Measurements from ENCODE around the gene LRIT2.
A peak's percentile ranks its signal among the peaks of the same experiment; 100 is the strongest.

Gene LRIT2, protein sequence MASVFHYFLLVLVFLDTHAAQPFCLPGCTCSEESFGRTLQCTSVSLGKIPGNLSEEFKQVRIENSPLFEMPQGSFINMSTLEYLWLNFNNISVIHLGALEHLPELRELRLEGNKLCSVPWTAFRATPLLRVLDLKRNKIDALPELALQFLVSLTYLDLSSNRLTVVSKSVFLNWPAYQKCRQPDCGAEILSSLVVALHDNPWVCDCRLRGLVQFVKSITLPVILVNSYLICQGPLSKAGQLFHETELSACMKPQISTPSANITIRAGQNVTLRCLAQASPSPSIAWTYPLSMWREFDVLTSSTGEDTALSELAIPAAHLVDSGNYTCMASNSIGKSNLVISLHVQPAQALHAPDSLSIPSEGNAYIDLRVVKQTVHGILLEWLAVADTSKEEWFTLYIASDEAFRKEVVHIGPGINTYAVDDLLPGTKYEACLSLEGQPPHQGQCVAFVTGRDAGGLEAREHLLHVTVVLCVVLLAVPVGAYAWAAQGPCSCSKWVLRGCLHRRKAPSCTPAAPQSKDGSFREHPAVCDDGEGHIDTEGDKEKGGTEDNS

GRCh38 chr10:84225427-84226173 lies at the start of gene LRIT2:
Gene LRIT2 (minus strand): TSS chr10:84225544. CDS start chr10:84225520, 24 bp downstream.
- DNase-seq (ENCODE audit: low read depth in 2 of 2), result no peak

- DNase-seq (ENCODE audit: low read depth in 2 of 2), result no peak
Measured at GRCh38 chr10:84270708-84271107, 45.4 kb upstream of the LRIT2 start.

- no peak for DNase-seq (ENCODE audit: low read depth in 2 of 2)
Measured at GRCh38 chr10:84269773-84270172, 44.4 kb upstream of the LRIT2 start.

- DNase-seq (ENCODE audit: low read depth in 2 of 2), result no peak
Measured at GRCh38 chr10:84269162-84269561, 43.8 kb upstream of the LRIT2 start.

DNA sequence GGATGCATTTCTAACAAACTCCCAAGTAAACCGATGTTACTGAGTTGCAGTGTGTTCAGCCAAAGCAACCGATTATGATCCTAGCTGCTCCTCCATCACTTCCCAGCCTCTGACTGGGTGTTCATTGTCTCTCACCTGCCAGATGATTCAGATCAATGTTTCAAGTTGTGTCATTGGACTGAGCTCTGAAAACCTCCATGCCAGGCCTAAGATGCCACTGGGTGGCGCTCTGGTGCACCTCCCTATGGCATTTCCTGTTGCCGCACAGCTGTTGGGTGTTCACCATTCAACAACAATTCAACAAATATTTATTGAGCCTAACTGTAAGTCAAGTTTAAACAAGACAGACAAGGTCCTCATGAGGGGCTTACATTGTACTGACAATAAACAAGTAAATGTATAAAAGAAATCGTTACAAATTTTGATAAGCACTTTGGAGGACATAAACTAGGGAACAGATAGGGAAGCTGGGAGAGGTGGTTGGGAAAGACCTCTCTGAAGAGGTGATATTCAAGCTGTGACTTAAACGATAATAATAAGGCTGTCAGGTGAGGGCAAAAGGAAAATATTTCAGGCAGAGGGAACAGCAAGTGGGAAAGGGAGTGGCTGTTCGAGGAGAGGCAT lies 42.3 kb upstream of the LRIT2 start:
- DNase-seq (ENCODE audit: low read depth in 2 of 2), result peak; percentile 59 to 76

DNA sequence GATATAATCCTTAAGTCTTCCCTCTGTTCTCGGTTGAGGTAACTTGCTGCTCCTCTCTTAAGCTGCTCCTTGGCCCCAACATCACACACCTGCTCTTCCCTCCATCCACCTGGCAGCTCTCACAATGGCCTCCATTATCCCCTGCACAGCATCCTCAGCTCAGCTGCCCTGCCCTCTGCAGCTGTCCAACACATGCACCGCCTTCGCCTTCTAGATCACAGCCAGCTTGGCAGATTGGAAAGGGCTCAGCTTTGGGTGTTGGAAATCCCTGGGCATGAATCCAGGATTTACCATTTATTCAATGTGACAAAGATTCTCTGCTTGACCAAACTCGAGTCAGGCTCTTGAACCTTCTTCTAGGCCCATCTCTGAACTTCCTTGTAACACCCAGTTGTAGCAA lies 40.1 kb upstream of the LRIT2 start:
- no peak for DNase-seq (ENCODE audit: low read depth in 2 of 2)

- DNase-seq (ENCODE audit: low read depth in 2 of 2), result peak; percentile 46 to 51
Measured at GRCh38 chr10:84264611-84265141, 39.3 kb upstream of the LRIT2 start.

DNA sequence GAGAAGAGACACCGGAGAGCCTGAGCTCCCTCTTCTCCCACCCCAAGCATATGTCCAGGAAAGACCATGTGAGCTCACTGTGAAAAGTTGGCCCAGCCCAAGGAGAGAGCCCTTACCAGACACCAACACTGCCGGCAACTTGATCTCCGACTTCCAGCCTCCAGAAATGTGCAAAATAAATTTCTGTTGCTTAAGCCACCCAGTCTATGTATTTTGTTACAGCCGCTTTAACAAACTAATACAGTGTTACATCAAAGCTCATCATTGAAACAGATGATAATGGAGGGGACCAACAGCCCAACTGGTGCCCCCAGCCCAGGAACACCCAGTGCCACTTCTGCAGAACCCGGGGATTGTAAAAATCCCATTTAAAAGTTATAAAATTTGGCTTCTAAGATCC lies 38.4 kb upstream of the LRIT2 start:
- DNase-seq (ENCODE audit: low read depth in 2 of 2), result no peak

- no peak for DNase-seq (ENCODE audit: low read depth in 2 of 2)
Measured at GRCh38 chr10:84262190-84262956, 37.0 kb upstream of the LRIT2 start.

DNA sequence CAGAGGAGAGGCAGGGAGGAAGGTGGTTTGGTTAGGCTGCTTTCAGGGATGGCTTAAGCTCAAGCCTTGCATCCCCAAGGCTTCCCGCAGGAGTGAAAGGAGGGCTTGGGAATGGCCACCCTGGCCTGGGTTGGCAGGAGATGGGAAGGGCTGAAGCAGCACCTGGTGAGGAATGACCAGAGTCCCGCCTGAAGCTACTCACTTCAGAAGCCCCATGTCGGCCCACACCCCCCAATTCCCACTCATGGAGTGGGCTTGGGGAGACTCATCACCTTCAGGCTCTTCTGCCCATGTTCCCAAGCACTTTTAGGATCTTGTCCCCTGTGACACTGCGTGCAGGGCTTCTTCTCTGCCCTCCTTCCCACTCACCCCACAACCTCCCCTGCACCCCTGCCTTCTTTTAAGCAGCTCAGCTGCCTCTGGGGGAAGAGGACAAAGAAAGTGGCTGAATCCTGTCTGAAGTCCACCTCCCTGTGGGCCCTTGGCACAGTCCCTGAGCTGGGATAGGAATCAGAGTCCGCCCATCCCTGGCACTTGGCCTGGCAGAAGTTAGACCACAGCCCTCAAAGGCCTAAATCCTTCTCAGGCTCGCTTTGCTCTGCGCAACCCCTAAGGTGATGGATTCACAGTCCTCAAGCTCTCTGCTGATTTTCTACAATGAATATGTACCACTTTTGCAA lies 36.0 kb upstream of the LRIT2 start:
- DNase-seq (ENCODE audit: low read depth in 2 of 2), result no peak

- DNase-seq (ENCODE audit: low read depth in 2 of 2), result no peak
Measured at GRCh38 chr10:84258034-84258695, 32.8 kb upstream of the LRIT2 start.

DNA sequence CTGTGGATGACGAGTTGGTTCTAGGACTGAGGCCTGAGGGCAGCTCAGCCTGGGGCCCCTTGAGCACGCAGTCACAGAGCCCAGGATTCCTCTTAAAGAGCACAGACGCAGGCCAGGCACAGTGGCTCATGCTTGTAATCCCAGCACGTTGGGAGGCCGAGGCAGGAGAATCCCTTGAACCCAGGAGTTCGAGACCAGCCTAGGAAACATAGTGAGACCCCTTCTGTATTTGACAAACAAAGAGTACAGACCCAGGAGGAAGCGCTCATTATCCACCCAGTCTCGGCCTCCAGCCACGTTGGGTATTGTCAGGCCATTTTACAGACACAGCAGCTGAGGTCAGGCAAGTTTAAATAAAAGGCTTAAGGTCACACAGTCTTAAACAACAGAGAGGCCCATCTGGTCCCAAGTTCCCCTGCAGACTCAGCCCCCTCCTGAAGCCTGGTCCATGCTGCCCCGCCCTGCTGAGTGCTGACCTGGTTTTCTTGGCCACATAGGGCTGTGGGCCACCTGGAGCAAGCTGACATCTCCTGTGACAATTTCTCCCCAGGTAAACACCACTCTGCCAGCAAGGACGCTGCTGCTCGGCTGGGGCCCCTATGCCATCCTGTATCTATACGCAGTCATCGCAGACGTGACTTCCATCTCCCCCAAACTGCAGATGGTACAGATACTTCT lies 32.1 kb upstream of the LRIT2 start:
- DNase-seq (ENCODE audit: low read depth in 2 of 2), result no peak

DNA sequence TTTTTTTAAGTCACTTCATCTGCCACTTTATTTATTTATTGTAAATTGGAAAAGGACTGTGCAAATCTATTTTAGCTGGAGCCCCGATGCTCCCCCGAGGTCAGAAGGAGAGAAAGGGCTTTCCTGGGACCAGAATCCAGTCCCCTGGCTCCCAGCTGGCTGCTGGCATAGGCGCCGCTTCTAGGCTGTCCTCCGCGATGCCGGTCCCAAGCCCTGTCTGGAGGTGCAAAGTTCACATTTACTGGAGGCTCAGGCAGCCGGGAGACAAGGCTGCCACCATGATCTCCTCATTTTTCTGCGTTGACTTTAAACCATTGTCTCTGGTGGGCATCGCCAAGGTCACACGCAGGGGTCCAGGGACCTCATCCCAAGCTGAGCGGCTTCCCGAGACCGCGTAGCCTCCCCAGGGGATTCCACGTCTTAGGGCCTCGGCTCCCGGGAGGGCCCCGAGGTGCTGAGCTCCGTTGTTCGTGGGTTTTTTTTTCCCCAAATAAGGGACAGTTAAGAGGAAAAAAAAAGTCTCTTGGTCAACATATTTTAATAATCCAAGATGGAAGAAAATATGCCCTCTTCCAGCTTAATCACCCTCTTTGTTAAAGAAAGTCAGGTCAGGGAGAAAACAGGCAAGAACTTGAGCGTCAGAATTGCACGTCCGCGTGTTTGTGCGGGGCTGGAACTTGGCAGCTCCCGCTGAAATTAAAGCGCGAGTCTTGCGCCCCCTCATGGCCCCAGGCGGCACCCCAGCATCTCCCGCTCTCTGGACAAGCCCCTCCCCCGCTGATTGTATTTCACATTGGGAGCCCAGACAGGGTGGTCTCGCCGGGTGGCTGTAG lies 31.4 kb upstream of the LRIT2 start:
- DNase-seq (ENCODE audit: low read depth in 2 of 2), result peak; percentile 35 to 40

DNA sequence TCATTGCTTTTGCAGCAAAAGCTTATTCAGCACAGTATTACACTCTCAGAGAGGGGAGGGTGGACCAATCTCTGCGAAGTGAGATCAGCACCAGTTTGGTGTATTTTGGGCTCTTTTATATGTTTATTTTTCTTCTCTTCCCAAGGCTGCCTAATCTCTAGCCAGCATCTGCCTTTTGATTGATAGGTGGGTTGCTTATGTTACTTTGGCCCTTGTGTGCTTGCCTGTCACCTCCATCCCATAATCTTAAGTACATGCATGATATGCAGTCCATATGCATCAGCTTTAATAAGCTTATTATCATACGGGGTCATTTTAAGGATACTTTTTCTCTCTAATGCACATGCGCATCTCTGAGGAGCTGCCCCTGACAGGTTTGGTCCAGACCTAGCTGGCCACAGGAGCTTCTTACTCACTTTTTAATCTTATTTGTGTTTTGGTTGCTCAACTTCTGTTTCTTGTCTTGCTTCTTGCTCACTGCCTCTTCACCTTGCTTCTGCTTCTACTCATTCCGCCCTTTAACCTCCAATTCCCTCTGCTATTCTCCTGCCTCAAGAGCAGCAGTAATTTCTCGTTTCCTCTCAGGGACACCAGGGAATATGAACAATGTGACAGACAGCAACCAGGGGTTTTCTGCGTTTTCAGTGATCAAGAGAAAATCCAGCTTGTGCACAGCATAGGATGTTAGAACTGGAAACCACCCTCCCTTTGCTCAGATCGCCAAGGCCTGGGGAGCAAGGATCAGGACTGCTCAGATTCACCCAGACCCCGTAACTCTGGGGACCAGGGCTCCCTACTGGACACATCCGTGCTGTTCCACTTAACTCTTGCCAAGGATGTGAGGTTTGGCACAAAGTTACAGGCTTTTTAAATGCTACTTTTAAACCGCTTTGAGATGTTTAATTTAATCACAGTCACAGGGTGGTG lies 29.5 kb upstream of the LRIT2 start:
- DNase-seq (ENCODE audit: low read depth in 2 of 2), result no peak

DNA sequence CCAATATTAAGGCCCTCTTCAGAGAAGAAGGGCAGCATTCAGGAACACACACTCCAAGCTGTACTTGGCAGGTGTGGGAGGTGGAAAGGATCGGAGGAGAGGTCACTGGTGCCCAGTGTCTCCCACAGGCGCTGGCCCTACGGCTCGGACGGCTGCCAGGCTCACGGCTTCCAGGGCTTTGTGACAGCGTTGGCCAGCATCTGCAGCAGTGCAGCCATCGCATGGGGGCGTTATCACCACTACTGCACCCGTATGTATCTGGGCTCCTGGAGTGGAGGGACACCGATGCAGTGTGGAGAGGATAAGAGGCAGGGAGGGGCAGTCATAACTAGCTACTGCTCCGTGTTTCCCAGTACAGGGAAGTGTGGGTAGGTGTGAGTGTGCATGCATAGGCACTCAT lies 23.4 kb upstream of the LRIT2 start:
- no peak for DNase-seq (ENCODE audit: low read depth in 2 of 2)

GRCh38 chr10:84247496-84247895 lies 22.2 kb upstream of the LRIT2 start:
- no peak for DNase-seq (ENCODE audit: low read depth in 2 of 2)

DNA sequence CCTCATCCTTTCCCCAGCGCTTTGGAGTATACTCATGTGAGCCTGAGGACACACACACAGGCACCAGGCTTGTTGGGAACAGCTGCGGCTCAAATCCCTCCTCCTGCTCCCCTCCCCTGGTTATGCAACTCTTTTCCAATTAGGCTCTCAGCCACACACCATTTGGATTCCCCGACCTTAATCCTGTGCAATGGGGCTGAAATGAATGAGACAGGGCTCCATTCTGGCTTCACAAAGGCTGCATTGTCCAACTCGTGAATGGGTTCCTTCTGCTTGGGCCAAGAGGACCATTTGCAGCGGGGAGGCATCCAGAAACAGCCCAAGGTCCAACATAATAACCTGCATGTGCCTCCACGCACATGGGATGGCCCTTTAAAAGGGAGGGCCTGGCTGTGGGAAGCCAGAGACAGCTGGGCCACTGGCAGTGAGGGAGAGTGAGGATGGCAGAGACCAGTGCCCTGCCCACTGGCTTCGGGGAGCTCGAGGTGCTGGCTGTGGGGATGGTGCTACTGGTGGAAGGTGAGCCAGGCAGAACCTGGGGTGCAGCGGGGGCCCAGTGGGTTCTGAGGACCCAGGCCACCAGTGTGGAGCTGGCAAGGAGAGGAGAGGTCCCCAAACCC lies 19.4 kb upstream of the LRIT2 start, which contains the start of gene RGR:
Gene RGR (plus strand): TSS at position 403 of the 620 bp plus-strand sequence. CDS start 38 bp downstream, at position 441.
- DNase-seq (ENCODE audit: low read depth in 2 of 2), result no peak
